Endodermal cell (in vitro differentiated cells): Measurements from ENCODE around the gene PUS7. TPM values are rescaled to one million over a fixed set of nuclear protein-coding genes. Genes with fewer than 3 reads are reported as not detected.
A peak's percentile ranks its signal among the peaks of the same experiment; 100 is the strongest.

Experiments used
- DNase-seq: peaks from one replicate; pipeline ENCODE4 v3.0.0-alpha.2; 2017
- H3K27ac ChIP-seq: 2 replicates; pipeline ENCODE4 v1.5.1; 2013; ENCODE audit warnings: mild to moderate bottlenecking, low read depth, low read length, moderate library complexity
- H3K27me3 ChIP-seq: 2 replicates; pipeline ENCODE4 v1.6.1; 2013; ENCODE audit warnings: mild to moderate bottlenecking, low read length, moderate library complexity; ENCODE audit not compliant: insufficient read depth, control insufficient read depth, poor library complexity, severe bottlenecking
- H3K36me3 ChIP-seq: 2 replicates; pipeline ENCODE4 v1.7.0; 2013; ENCODE audit warnings: mild to moderate bottlenecking, low read length, moderate library complexity; ENCODE audit not compliant: control insufficient read depth, insufficient read depth
- H3K4me1 ChIP-seq: one replicate; pipeline ENCODE4 v1.7.0; 2013; ENCODE audit warnings: low read length; ENCODE audit not compliant: control insufficient read depth, insufficient read depth
- H3K4me3 ChIP-seq: 2 replicates; pipeline ENCODE4 v1.5.1; 2013; ENCODE audit warnings: mild to moderate bottlenecking, low read length, moderate library complexity
- H3K9ac ChIP-seq: 2 replicates; pipeline ENCODE4 v1.6.1; 2013; ENCODE audit warnings: mild to moderate bottlenecking, low read length, moderate library complexity; ENCODE audit not compliant: poor library complexity, severe bottlenecking; ENCODE audit errors: extremely low read depth
- H3K9me3 ChIP-seq: 2 replicates; pipeline ENCODE4 v1.6.1; 2013; ENCODE audit warnings: mild to moderate bottlenecking, low read length, moderate library complexity; ENCODE audit not compliant: control insufficient read depth
- H3K27ac Mint-ChIP-seq: 2 replicates; pipeline ENCODE4 v1.8.0; 2020; ENCODE audit warnings: mixed read lengths
- H3K27me3 Mint-ChIP-seq: 2 replicates; pipeline ENCODE4 v1.8.0; 2021; ENCODE audit warnings: mild to moderate bottlenecking, mixed read lengths; ENCODE audit not compliant: insufficient read depth
- H3K36me3 Mint-ChIP-seq: 2 replicates; pipeline ENCODE4 v1.8.0; 2020; ENCODE audit warnings: low read depth, mixed read lengths
- H3K4me1 Mint-ChIP-seq: 2 replicates; pipeline ENCODE4 v1.8.0; 2020; ENCODE audit warnings: mixed read lengths
- H3K4me3 Mint-ChIP-seq: 2 replicates; pipeline ENCODE4 v1.8.0; 2020; ENCODE audit warnings: mild to moderate bottlenecking, moderate library complexity, mixed read lengths
- H3K9me3 Mint-ChIP-seq: 2 replicates; pipeline ENCODE4 v1.8.0; 2020; ENCODE audit warnings: mild to moderate bottlenecking, mixed read lengths
- CTCF ChIP-seq: fragments of 200-600 bp; sonication (generic); conservative IDR thresholded peaks from 2 replicates; pipeline ENCODE4 v1.5.0; 2021; ENCODE audit warnings: antibody characterized with exemption, mild to moderate bottlenecking
- WGBS, 2 experiments: methylation state at CpG; one replicate each; pipeline versions ENCODE4 v1.1.5 to v1.1.7; 2013; ENCODE audit warnings: missing lambda C conversion rate in 2 of 2, mixed read lengths in 1 of 2; ENCODE audit not compliant: insufficient coverage in 1 of 2, insufficient read length in 1 of 2; 5-methylcytosine and 5-hydroxymethylcytosine counted together
- total RNA-seq, 2 donors: library from RNA; stranded (reverse); fragmentation: NEBNext Ultra II Directional in 1 of 2; extraction: Animal tissue kit (Norgen Biotek cat#: 25700) in 1 of 2; gene quantifications; 2 replicates in 1 of 2; 3 replicates in 1 of 2; pipeline ENCODE4 v1.2.1, GENCODE V29; 2021

The PUS7 gene
- total RNA-seq, 2 donors from 2014 or later, result 30.0 to 38.7 TPM

DNA sequence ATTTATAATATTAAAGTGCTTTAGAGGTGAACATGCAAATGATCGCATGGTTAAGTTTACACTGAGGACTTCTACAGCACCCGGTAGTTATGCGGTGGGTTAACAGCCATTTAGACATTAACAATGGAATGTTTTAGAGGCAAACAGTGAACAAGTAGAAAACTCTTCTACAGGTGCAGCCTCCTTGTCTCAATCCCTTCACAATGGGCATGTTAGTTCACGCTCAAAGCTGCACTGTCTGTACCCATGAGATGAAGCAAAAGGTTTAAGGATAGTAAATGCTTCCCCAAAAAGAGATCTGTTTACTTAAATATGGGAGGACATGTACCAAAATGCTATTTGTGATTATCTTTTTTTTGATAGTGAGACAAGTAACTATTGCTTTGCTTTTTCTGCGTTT lies 25.1 kb downstream of the PUS7 start:
- peaks cover 43% of the 10 kb centered on the region for H3K36me3 Mint-ChIP-seq
- peaks cover 9% of the 10 kb centered on the region for H3K4me1 Mint-ChIP-seq
- peaks cover 14% of the 10 kb centered on the region for H3K4me1 ChIP-seq
- no peak overlapping the region for H3K4me3 Mint-ChIP-seq
- no peak overlapping the region for H3K27ac ChIP-seq
- TF ChIP-seq CTCF, result no peak
- no peaks in the 10 kb centered on the region for H3K9me3 Mint-ChIP-seq
- no peaks in the 10 kb centered on the region for H3K9me3 ChIP-seq
- no peak overlapping the region for H3K9ac ChIP-seq
- peaks cover 41% of the 10 kb centered on the region for H3K36me3 ChIP-seq
- H3K27ac Mint-ChIP-seq, result no peak overlapping the region
- 95 to 100% methylated on average over 4 to 5 of the region's 5 CpGs for WGBS, 2 experiments
- H3K27me3 ChIP-seq, result no peaks in the 10 kb centered on the region
- H3K4me3 ChIP-seq, result peak overlapping the region; percentile 12
- DNase-seq, result no peak
- H3K27me3 Mint-ChIP-seq, result no peaks in the 10 kb centered on the region

- TF ChIP-seq CTCF, result no peak
- peaks cover 40% of the 10 kb centered on the region for H3K36me3 ChIP-seq
- H3K9me3 Mint-ChIP-seq, result no peaks in the 10 kb centered on the region
- no peak overlapping the region for H3K27ac Mint-ChIP-seq
- H3K4me1 Mint-ChIP-seq, result peaks cover 9% of the 10 kb centered on the region
- no peaks in the 10 kb centered on the region for H3K27me3 Mint-ChIP-seq
- H3K4me3 ChIP-seq, result peak overlapping the region; percentile 12
- H3K4me3 Mint-ChIP-seq, result no peak overlapping the region
- no peak overlapping the region for H3K9ac ChIP-seq
- H3K4me1 ChIP-seq, result peaks cover 14% of the 10 kb centered on the region
- 90% methylated on average over 1 to 2 of the region's 2 CpGs for WGBS, 2 experiments
- H3K9me3 ChIP-seq, result no peaks in the 10 kb centered on the region
- H3K36me3 Mint-ChIP-seq, result peaks cover 40% of the 10 kb centered on the region
- H3K27me3 ChIP-seq, result no peaks in the 10 kb centered on the region
- no peak for DNase-seq
- H3K27ac ChIP-seq, result no peak overlapping the region
These were observed 25.6 kb downstream of the PUS7 start for GRCh38 chr7:105496521-105496920.

- no peak overlapping the region for H3K27ac Mint-ChIP-seq
- H3K9me3 Mint-ChIP-seq, result no peaks in the 10 kb centered on the region
- 96 to 100% methylated on average over 4 to 5 of the region's 5 CpGs for WGBS, 2 experiments
These were observed 28.2 kb downstream of the PUS7 start for GRCh38 chr7:105493923-105494315.

More at GRCh38 chr7:105493923-105494315, 28.2 kb downstream of the PUS7 start:
- Histone ChIP-seq H3K4me1 (peaks cover 14% of the 10 kb centered on the region), H3K9ac (no peak overlapping the region), H3K9me3 (no peaks in the 10 kb centered on the region), H3K4me3 (no peak overlapping the region), H3K27ac (no peak overlapping the region), H3K36me3 (peaks cover 20% of the 10 kb centered on the region), H3K27me3 (no peaks in the 10 kb centered on the region)
- TF ChIP-seq CTCF, result no peak
- H3K4me1 Mint-ChIP-seq, result peaks cover 9% of the 10 kb centered on the region
- DNase-seq, result no peak
- no peaks in the 10 kb centered on the region for H3K27me3 Mint-ChIP-seq
- H3K36me3 Mint-ChIP-seq, result peaks cover 29% of the 10 kb centered on the region
- no peak overlapping the region for H3K4me3 Mint-ChIP-seq
